ENCODE results near the gene SLC7A1.

SLC7A1 gene

GRCh38 chr13:29508130-29508875 is 87.2 kb downstream of the SLC7A1 start:
- peak; percentile 89 for DNase-seq

GRCh38 chr13:29507356-29507755 is 88.1 kb downstream of the SLC7A1 start:
- no peak for DNase-seq

GRCh38 chr13:29505950-29506349 is 89.5 kb downstream of the SLC7A1 start:
- no peak for DNase-seq

DNA sequence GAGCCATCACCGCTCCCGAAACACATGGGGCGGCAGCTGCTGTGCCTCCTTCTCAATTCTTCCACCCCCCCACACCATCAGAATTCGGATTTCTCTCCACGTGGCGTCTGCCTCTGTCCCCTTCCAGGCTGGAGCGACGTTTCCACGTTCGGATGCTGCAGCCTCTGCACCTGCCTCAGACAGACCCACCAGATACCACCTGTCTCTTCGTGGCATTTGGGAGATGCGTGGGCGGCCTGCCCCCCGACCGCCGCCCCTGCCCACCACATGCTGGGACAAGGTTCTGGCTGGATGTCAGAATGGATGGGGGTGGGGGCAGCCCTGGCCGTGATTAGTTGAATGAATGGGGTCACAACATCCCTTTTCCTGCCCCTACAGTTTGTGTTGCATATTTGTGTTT is 90.0 kb downstream of the SLC7A1 start:
- DNase-seq: no peak

GRCh38 chr13:29504691-29505090 is 90.8 kb downstream of the SLC7A1 start:
- no peak for DNase-seq

DNA sequence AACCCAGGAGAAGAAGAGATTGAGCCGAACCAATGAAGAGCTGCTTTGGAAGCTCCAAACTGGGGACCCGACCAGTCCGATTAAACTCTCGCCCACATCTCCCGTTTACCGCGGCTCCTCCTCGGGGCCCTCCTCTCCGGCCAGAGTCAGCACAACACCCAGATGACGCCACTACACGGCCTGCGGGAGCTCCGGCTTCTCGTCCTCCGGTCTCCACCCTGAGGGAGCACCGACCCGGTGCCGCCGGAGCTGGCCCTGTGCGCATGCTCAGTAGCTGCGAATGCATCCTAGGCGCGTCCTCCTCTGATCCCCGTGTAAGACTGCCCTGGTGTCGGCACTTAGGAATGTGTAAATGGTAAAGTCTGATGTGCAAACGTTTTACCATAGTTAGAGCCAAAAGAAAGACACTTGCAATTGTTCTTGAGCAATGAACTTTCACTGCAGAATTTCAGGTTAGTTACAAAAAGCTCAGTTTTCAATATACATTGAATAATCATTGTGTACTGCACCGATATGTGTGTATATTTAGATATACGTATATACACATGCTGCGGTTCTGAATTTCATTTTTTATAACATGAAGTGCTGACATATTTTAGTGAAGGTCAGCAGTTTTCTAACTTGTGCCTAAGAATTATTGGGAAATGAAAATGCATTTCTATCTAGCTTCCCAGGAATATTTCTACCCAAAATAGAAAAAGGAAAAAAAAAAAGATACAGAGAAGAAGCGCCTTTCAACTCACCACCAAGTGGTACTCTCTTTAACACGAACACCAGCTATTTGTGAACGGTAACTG is 92.2 kb downstream of the SLC7A1 start:
- no peak for DNase-seq

DNA sequence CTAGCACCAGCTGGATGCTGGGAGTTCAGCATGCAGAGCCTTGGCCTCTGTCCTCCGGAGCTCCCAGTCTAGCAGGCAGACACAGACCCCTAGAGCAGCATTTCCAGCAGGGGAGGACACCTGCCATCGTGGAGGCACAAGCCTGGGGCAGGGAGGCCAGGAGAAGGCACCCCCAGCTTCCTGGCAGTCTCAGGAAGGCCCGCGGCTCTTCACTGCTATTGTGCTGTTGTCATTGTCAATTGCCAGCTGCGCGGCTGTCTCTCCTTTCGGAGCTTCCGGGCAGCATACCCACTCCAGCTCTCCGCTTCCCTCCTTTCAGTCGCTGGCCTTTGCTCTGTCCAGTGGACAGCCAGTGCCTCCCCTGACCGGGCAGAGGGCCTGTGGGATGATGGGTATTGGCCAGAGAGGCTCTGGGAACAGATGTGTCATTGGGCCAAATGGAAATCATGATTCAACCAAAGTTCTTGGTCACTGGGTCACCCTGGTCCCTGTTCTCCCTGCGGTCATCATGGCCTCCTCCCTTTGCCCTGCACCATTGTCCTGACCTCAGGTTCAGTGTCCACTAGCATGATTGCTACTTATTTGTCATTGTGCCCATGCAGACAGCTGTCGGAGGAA is 93.0 kb downstream of the SLC7A1 start:
- DNase-seq: no peak

GRCh38 chr13:29501674-29502073 is 93.8 kb downstream of the SLC7A1 start:
- no peak for DNase-seq

- DNase-seq: no peak
Measured at GRCh38 chr13:29500386-29500785, 95.1 kb downstream of the SLC7A1 start.

- DNase-seq: no peak
Measured at GRCh38 chr13:29499506-29500165, 95.9 kb downstream of the SLC7A1 start.

GRCh38 chr13:29498426-29499040 is 97.0 kb downstream of the SLC7A1 start:
- no peak for DNase-seq

GRCh38 chr13:29497137-29497654 is 98.3 kb downstream of the SLC7A1 start:
- no peak for DNase-seq

DNA sequence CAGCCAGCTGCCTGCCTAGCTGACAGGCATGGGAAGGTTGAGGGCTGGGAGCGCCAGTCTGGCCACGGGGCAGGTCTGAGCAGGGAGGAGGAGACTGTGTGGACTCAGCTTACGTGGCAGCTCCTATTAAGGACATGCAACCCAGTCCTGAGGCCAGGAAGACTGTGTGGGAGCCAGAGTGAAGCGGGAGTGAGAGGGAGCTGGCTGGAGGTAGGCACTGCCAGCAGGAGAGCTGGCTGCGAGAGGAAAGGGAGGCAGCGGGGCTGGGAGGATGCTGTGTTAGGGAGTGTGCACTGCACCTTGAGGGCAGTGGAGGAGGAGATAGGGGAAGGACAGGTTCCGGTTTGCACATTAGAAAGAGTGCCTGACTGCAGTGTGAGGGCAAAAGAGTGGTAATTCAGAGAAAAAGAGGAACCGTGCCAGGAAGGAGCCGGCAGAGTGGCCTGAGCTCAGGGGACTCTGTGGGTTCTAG is 99.2 kb downstream of the SLC7A1 start:
- no peak for DNase-seq

GRCh38 chr13:29494520-29494919 is 101.0 kb downstream of the SLC7A1 start:
- no peak for DNase-seq

- no peak for DNase-seq
Measured at GRCh38 chr13:29493796-29494195, 101.7 kb downstream of the SLC7A1 start.

- DNase-seq: no peak
Measured at GRCh38 chr13:29491248-29491647, 104.2 kb downstream of the SLC7A1 start.

- DNase-seq: no peak
Measured at GRCh38 chr13:29490561-29490885, 105.0 kb downstream of the SLC7A1 start.

GRCh38 chr13:29489650-29490560 is 105.6 kb downstream of the SLC7A1 start:
- no peak for DNase-seq

DNA sequence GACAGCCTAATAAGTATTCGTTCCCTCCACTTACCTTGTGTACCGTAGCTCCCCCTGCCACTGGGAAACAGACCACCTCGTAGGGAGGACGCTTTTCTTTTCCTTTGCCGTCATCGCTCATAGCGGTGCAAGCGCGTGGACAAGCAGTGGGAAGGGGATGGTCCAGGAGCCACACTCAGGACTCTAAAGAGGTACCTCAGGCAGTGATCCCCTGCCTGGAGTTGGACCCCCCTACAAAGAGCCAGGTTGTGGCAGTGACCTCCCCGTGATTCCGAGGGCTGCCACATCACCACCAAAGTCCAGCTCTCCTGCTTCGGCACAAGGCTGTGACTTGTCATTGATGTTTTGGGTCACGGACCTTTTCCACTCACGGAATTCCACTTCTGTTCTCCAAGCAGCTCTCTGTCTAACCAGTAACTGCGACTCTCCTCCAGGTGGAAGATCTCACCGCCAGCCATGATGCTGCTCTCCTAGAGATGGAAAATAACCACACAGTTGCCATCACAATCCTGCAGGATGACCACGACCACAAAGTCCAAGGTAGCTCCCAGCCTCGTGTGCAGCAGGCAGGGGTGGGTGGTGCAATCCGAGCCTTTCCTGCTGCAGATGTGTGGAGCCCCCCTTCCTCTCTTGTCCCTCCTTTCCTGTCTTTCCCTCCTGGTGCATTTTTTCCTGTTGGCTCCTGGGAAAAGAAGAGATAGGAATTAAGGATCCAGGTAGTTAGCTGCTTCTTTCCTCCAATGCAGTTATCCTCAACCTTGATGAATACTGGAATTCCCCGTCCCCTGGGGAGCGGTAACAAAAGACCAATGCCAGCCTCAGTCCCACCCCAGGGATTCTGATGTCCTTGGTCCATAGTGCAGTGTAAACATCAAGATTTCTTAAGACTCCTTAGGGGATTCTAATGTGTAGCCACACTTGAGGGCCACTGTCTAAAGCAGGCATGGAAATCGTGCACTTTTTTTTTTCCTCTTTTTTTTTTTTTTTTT is 107.7 kb downstream of the SLC7A1 start:
- no peak for DNase-seq

- DNase-seq: no peak
Measured at GRCh38 chr13:29486551-29486950, 108.9 kb downstream of the SLC7A1 start.
